WERI-Rb-1 (cell line): ENCODE results near the gene MC1R.
"Not testable (repeated sequence)": the region's sequence is repeated elsewhere in the genome, so short reads cannot be mapped to it uniquely, and the experiment has no call there.

Source experiments
- DNase-seq: peaks from one replicate; pipeline ENCODE4 v3.0.0-alpha.2; 2020
- H3K27ac ChIP-seq: fragments of 250-450 bp; sonication (Bioruptor Pico); 2 replicates; pipeline ENCODE4 v1.5.1; 2020; ENCODE audit warnings: mild to moderate bottlenecking, moderate library complexity
- H3K27me3 ChIP-seq: fragments of 250-450 bp; sonication (Bioruptor Pico); 2 replicates; pipeline ENCODE4 v1.5.1; 2021; ENCODE audit warnings: mild to moderate bottlenecking, low read depth, moderate library complexity; ENCODE audit not compliant: insufficient read depth, severe bottlenecking
- H3K36me3 ChIP-seq: fragments of 250-450 bp; sonication (Bioruptor Pico); 2 replicates; pipeline ENCODE4 v1.5.1; 2020; ENCODE audit warnings: mild to moderate bottlenecking, moderate library complexity
- H3K4me3 ChIP-seq: 2 replicates; pipeline ENCODE4 v1.5.1; 2011; ENCODE audit warnings: low read depth, mild to moderate bottlenecking, control low read depth, low read length
- H3K9me3 ChIP-seq: fragments of 250-450 bp; sonication (Bioruptor Pico); 2 replicates; pipeline ENCODE4 v1.5.1; 2021; ENCODE audit warnings: mild to moderate bottlenecking, moderate library complexity; ENCODE audit not compliant: severe bottlenecking
- CTCF ChIP-seq: IDR thresholded peaks from 2 replicates; pipeline ENCODE4 v1.5.1; 2011; ENCODE audit warnings: low read depth, mild to moderate bottlenecking, control low read depth, inconsistent platforms, low read length

The MC1R gene

GRCh38 chr16:89965447-89966225 lies 47.0 kb downstream of the MC1R start:
- Histone ChIP-seq H3K27me3 (no peaks in the 10 kb centered on the region), H3K36me3 (no peaks in the 10 kb centered on the region), H3K27ac (no peak overlapping the region), H3K9me3 (no peaks in the 10 kb centered on the region), H3K4me3 (no peak overlapping the region)
- no peak for DNase-seq
- TF ChIP-seq CTCF, result no peak

- no peak overlapping the region for H3K27ac ChIP-seq
- no peak for DNase-seq
- no peaks in the 10 kb centered on the region for H3K36me3 ChIP-seq
- H3K9me3 ChIP-seq, result no peaks in the 10 kb centered on the region
- no peak overlapping the region for H3K4me3 ChIP-seq
- no peaks in the 10 kb centered on the region for H3K27me3 ChIP-seq
- no peak for TF ChIP-seq CTCF
Observed at GRCh38 chr16:89966756-89967155, 48.1 kb downstream of the MC1R start.

GRCh38 chr16:89967436-89967835 lies 48.8 kb downstream of the MC1R start:
- H3K27ac ChIP-seq, H3K27me3 ChIP-seq, H3K4me3 ChIP-seq, DNase-seq, H3K36me3 ChIP-seq, H3K9me3 ChIP-seq: not testable (repeated sequence)

GRCh38 chr16:89968074-89968473 lies 49.4 kb downstream of the MC1R start:
- not testable (repeated sequence) for H3K36me3 ChIP-seq, DNase-seq, H3K9me3 ChIP-seq, H3K4me3 ChIP-seq, H3K27ac ChIP-seq, H3K27me3 ChIP-seq

- Histone ChIP-seq H3K9me3 (peaks cover 3% of the 10 kb centered on the region), H3K4me3 (no peak overlapping the region), H3K36me3 (no peaks in the 10 kb centered on the region), H3K27me3 (no peaks in the 10 kb centered on the region), H3K27ac (no peak overlapping the region)
- TF ChIP-seq CTCF, result no peak
- DNase-seq, result no peak
Observed at GRCh38 chr16:89969741-89970410, 51.2 kb downstream of the MC1R start.
